ENCODE measurements around the gene EDA.

EDA gene

DNA sequence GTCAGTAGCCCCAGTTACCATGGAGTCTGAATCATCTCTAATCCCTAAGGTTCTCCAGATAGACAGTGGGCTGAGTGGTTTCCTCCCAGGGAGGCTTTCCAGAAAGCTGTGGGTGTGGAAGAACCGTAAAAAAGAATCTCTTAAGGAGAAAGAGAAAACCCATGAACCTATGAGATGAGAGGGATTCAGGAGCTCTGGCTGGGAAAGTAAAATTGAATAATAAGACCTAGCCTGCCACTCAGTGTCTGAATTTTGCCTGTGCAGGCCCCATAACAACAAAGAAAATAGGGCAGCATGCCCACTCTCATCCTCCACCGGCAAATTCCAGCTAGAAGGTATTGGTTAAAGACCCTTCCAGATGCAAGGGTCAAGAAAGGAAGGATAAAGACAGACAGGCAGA lies 416.9 kb downstream of the EDA start:
- H3K4me3 ChIP-seq (ENCODE audit: low read length) = no peak overlapping the region

GRCh38 chrX:70033348-70034051 lies 417.6 kb downstream of the EDA start:
- peak; percentile 16 for DNase-seq (ENCODE audit: low read depth)
- TF ChIP-seq, protein P1, sequence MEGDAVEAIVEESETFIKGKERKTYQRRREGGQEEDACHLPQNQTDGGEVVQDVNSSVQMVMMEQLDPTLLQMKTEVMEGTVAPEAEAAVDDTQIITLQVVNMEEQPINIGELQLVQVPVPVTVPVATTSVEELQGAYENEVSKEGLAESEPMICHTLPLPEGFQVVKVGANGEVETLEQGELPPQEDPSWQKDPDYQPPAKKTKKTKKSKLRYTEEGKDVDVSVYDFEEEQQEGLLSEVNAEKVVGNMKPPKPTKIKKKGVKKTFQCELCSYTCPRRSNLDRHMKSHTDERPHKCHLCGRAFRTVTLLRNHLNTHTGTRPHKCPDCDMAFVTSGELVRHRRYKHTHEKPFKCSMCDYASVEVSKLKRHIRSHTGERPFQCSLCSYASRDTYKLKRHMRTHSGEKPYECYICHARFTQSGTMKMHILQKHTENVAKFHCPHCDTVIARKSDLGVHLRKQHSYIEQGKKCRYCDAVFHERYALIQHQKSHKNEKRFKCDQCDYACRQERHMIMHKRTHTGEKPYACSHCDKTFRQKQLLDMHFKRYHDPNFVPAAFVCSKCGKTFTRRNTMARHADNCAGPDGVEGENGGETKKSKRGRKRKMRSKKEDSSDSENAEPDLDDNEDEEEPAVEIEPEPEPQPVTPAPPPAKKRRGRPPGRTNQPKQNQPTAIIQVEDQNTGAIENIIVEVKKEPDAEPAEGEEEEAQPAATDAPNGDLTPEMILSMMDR (conservative IDR thresholded peaks at IDR 0.05; ENCODE audit: low read length) = peak; percentile 64
- H3K4me3 ChIP-seq (ENCODE audit: low read length) = no peak overlapping the region

More for the DNA sequence above, 416.9 kb downstream of the EDA start:
- DNase-seq (ENCODE audit: low read depth) = no peak
- TF ChIP-seq, protein P1 (conservative IDR thresholded peaks at IDR 0.05; ENCODE audit: low read length) = no peak

GRCh38 chrX:70034646-70035045 lies 418.7 kb downstream of the EDA start:
- TF ChIP-seq, protein P1 (conservative IDR thresholded peaks at IDR 0.05; ENCODE audit: low read length) = no peak
- no peak overlapping the region for H3K4me3 ChIP-seq (ENCODE audit: low read length)
- DNase-seq (ENCODE audit: low read depth) = no peak

- no peak for DNase-seq (ENCODE audit: low read depth)
- H3K4me3 ChIP-seq (ENCODE audit: low read length) = no peak overlapping the region
- TF ChIP-seq, protein P1 (conservative IDR thresholded peaks at IDR 0.05; ENCODE audit: low read length) = no peak
These were observed 422.6 kb downstream of the EDA start for GRCh38 chrX:70038515-70038914.

GRCh38 chrX:70038951-70039350 lies 423.0 kb downstream of the EDA start:
- no peak for DNase-seq (ENCODE audit: low read depth)
- H3K4me3 ChIP-seq (ENCODE audit: low read length) = no peak overlapping the region

GRCh38 chrX:70039758-70040157 lies 423.8 kb downstream of the EDA start:
- peak; percentile 13 for DNase-seq (ENCODE audit: low read depth)
- TF ChIP-seq, protein P1 (conservative IDR thresholded peaks at IDR 0.05; ENCODE audit: low read length) = no peak
- H3K4me3 ChIP-seq (ENCODE audit: low read length) = no peak overlapping the region

More at GRCh38 chrX:70038951-70039350, 423.0 kb downstream of the EDA start:
- TF ChIP-seq, protein P1 (conservative IDR thresholded peaks at IDR 0.05; ENCODE audit: low read length) = no peak

GRCh38 chrX:70041993-70042392 lies 426.1 kb downstream of the EDA start:
- no peak for DNase-seq (ENCODE audit: low read depth)
- TF ChIP-seq, protein P1 (conservative IDR thresholded peaks at IDR 0.05; ENCODE audit: low read length) = no peak
- H3K4me3 ChIP-seq (ENCODE audit: low read length) = no peak overlapping the region

All from AG10803 (cell line).